Measurements from ENCODE around the gene FGGY. TPM values are rescaled to one million over a fixed set of nuclear protein-coding genes. Genes with fewer than 3 reads are reported as not detected.

FGGY gene
- total RNA-seq, 1 donor from 2014 or later: 32.5 TPM

- Mint-ChIP-seq H3K27me3 (ENCODE audit: insufficient read depth, low read depth) (peaks cover 2% of the 10 kb centered on the region), H3K36me3 (no peaks in the 10 kb centered on the region), H3K4me1 (peaks cover 14% of the 10 kb centered on the region), H3K4me3 (no peak overlapping the region), H3K27ac (no peak overlapping the region), H3K9me3 (no peaks in the 10 kb centered on the region)
- H2AFZ ChIP-seq (replicated peaks): no peak overlapping the region
- peaks cover 4% of the 10 kb centered on the region for H3F3A ChIP-seq (ENCODE audit: low read depth)
- no peak for DNase-seq (ENCODE audit: low spot score)
- no peaks in the 10 kb centered on the region for H4K20me1 ChIP-seq (ENCODE audit: low read depth)
- H3K9ac ChIP-seq: no peak overlapping the region
- no peaks in the 10 kb centered on the region for H3K9me3 ChIP-seq (ENCODE audit: low read depth)
- TF ChIP-seq EZH2phosphoT487 (IDR thresholded peaks at IDR 0.05) (no peak), CTCF (IDR thresholded peaks at IDR 0.05) (no peak), EZH2 (IDR thresholded peaks at IDR 0.05) (no peak)
- H3K36me3 ChIP-seq: no peaks in the 10 kb centered on the region
- H3K27ac ChIP-seq: no peak overlapping the region
- H3K4me2 ChIP-seq: no peak overlapping the region
- H3K27me3 ChIP-seq: no peaks in the 10 kb centered on the region
- no peaks in the 10 kb centered on the region for H3K79me2 ChIP-seq (ENCODE audit: low read depth)
- no peak overlapping the region for H3K4me3 ChIP-seq
- H3K4me1 ChIP-seq: peaks cover 11% of the 10 kb centered on the region
These were observed 91.3 kb downstream of the FGGY start for GRCh38 chr1:59388191-59388590.

DNA sequence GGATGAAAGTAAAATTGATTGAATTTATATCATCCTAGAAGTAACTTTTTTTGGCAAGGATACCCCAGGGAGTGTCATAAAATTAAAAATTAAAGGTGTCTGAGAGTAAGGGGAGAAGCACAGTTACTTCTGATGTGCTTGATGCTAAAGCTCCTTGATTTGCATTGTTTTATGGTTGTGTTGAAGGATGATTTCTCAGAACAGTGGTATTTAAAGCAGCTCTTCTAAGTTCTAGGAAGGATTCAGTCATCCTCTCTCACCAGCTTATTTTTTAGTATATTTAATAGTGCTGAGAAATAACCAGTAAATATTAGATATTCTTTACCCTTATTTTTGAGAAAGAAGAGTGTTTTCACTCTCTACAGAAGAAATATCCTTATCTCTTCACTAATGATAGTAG, 93.0 kb downstream of the FGGY start:
- Mint-ChIP-seq H3K4me3 (no peak overlapping the region), H3K27ac (no peak overlapping the region), H3K27me3 (ENCODE audit: insufficient read depth, low read depth) (peaks cover 2% of the 10 kb centered on the region), H3K4me1 (peaks cover 31% of the 10 kb centered on the region), H3K9me3 (no peaks in the 10 kb centered on the region), H3K36me3 (no peaks in the 10 kb centered on the region)
- H3K9me3 ChIP-seq (ENCODE audit: low read depth): no peaks in the 10 kb centered on the region
- H3K27me3 ChIP-seq: no peaks in the 10 kb centered on the region
- H3K4me3 ChIP-seq: no peak overlapping the region
- peaks cover 12% of the 10 kb centered on the region for H3F3A ChIP-seq (ENCODE audit: low read depth)
- no peak for DNase-seq (ENCODE audit: low spot score)
- H3K79me2 ChIP-seq (ENCODE audit: low read depth): no peaks in the 10 kb centered on the region
- TF ChIP-seq EZH2 (IDR thresholded peaks at IDR 0.05) (no peak), EZH2phosphoT487 (IDR thresholded peaks at IDR 0.05) (no peak), CTCF (IDR thresholded peaks at IDR 0.05) (no peak)
- no peaks in the 10 kb centered on the region for H4K20me1 ChIP-seq (ENCODE audit: low read depth)
- H3K36me3 ChIP-seq: no peaks in the 10 kb centered on the region
- no peak overlapping the region for H3K4me2 ChIP-seq
- no peak overlapping the region for H3K9ac ChIP-seq
- H3K4me1 ChIP-seq: peaks cover 21% of the 10 kb centered on the region
- H2AFZ ChIP-seq (replicated peaks): no peak overlapping the region
- H3K27ac ChIP-seq: no peak overlapping the region

DNA sequence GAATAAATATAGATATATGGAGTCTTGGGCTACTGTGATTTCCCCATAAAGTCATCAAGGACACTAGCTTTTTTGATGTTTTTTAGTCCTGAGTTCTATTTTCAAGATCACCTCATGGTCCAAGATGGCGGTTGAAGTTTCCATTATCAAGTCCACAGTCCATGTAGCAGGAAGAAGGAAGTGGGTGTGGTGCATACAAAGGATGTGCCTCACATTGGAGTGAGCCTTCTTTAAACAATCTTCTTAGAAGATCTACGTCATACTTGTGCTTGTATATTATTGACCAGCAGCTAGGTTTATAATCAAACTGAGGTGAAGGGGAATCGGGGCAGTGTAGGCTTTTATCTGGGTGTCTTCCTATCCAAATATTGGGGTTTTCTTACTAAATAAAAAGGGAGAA, 93.4 kb downstream of the FGGY start:
- no peak overlapping the region for H3K27ac Mint-ChIP-seq
- peaks cover 32% of the 10 kb centered on the region for H3K4me1 Mint-ChIP-seq
- H3K9me3 ChIP-seq (ENCODE audit: low read depth): no peaks in the 10 kb centered on the region
- TF ChIP-seq EZH2phosphoT487 (IDR thresholded peaks at IDR 0.05): no peak
- no peak for TF ChIP-seq CTCF (IDR thresholded peaks at IDR 0.05)
- TF ChIP-seq EZH2 (IDR thresholded peaks at IDR 0.05): no peak
- no peaks in the 10 kb centered on the region for H3K9me3 Mint-ChIP-seq
- peaks cover 12% of the 10 kb centered on the region for H3F3A ChIP-seq (ENCODE audit: low read depth)
- H3K27me3 Mint-ChIP-seq (ENCODE audit: insufficient read depth, low read depth): peaks cover 2% of the 10 kb centered on the region
- H3K9ac ChIP-seq: no peak overlapping the region
- no peaks in the 10 kb centered on the region for H3K27me3 ChIP-seq
- no peak overlapping the region for H3K4me2 ChIP-seq
- H3K79me2 ChIP-seq (ENCODE audit: low read depth): no peaks in the 10 kb centered on the region
- H3K4me3 Mint-ChIP-seq: no peak overlapping the region
- no peak overlapping the region for H3K4me3 ChIP-seq
- no peak overlapping the region for H3K27ac ChIP-seq
- H3K36me3 ChIP-seq: no peaks in the 10 kb centered on the region
- H3K36me3 Mint-ChIP-seq: no peaks in the 10 kb centered on the region
- H3K4me1 ChIP-seq: peaks cover 26% of the 10 kb centered on the region
- H2AFZ ChIP-seq (replicated peaks): no peak overlapping the region
- no peaks in the 10 kb centered on the region for H4K20me1 ChIP-seq (ENCODE audit: low read depth)
- DNase-seq (ENCODE audit: low spot score): no peak

Data from neural progenitor cell (in vitro differentiated cells).